ENCODE results near the gene ASB4.
"Not testable (repeated sequence)": the region's sequence is repeated elsewhere in the genome, so short reads cannot be mapped to it uniquely, and the experiment has no call there.

DNA sequence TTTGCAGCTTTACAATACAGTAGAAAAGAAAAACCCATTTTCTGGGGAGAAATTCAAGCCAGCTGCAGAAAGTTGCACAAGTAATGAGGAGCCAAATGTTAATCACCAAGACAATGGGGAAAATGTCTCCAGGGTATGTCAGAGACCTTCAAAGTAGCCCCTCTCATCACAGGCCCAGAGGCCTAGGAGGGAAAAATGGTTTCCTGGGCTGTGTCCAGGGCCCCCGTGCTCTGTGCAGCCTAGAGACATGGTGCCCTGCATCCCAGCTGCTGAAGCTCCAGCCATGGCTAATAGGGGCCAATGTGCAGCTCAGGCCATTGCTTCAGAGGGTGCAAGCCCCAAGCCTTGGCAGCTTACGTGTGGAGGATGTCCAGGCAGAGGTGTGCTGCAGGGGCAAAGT lies 25.1 kb upstream of the ASB4 start:
- not testable (repeated sequence) for TF ChIP-seq POLR2AphosphoS5 (IDR thresholded peaks at IDR 0.05; ENCODE audit: low read depth); SPI1 (IDR thresholded peaks at IDR 0.05; ENCODE audit: borderline replicate concordance, low read depth); GABPA (IDR thresholded peaks at IDR 0.05; ENCODE audit: low read depth)
- TF ChIP-seq, protein P1, sequence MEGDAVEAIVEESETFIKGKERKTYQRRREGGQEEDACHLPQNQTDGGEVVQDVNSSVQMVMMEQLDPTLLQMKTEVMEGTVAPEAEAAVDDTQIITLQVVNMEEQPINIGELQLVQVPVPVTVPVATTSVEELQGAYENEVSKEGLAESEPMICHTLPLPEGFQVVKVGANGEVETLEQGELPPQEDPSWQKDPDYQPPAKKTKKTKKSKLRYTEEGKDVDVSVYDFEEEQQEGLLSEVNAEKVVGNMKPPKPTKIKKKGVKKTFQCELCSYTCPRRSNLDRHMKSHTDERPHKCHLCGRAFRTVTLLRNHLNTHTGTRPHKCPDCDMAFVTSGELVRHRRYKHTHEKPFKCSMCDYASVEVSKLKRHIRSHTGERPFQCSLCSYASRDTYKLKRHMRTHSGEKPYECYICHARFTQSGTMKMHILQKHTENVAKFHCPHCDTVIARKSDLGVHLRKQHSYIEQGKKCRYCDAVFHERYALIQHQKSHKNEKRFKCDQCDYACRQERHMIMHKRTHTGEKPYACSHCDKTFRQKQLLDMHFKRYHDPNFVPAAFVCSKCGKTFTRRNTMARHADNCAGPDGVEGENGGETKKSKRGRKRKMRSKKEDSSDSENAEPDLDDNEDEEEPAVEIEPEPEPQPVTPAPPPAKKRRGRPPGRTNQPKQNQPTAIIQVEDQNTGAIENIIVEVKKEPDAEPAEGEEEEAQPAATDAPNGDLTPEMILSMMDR (IDR thresholded peaks at IDR 0.05; ENCODE audit: insufficient read depth, low read length) = not testable (repeated sequence)
- TF ChIP-seq, protein P2, sequence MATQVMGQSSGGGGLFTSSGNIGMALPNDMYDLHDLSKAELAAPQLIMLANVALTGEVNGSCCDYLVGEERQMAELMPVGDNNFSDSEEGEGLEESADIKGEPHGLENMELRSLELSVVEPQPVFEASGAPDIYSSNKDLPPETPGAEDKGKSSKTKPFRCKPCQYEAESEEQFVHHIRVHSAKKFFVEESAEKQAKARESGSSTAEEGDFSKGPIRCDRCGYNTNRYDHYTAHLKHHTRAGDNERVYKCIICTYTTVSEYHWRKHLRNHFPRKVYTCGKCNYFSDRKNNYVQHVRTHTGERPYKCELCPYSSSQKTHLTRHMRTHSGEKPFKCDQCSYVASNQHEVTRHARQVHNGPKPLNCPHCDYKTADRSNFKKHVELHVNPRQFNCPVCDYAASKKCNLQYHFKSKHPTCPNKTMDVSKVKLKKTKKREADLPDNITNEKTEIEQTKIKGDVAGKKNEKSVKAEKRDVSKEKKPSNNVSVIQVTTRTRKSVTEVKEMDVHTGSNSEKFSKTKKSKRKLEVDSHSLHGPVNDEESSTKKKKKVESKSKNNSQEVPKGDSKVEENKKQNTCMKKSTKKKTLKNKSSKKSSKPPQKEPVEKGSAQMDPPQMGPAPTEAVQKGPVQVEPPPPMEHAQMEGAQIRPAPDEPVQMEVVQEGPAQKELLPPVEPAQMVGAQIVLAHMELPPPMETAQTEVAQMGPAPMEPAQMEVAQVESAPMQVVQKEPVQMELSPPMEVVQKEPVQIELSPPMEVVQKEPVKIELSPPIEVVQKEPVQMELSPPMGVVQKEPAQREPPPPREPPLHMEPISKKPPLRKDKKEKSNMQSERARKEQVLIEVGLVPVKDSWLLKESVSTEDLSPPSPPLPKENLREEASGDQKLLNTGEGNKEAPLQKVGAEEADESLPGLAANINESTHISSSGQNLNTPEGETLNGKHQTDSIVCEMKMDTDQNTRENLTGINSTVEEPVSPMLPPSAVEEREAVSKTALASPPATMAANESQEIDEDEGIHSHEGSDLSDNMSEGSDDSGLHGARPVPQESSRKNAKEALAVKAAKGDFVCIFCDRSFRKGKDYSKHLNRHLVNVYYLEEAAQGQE (IDR thresholded peaks at IDR 0.05; ENCODE audit: insufficient replicate concordance, low read depth) = not testable (repeated sequence)

All from HL-60 (cell line).